Hepatocyte (in vitro differentiated cells): ENCODE measurements around the gene CATSPERE.
"Not testable (repeated sequence)": the region's sequence is repeated elsewhere in the genome, so short reads cannot be mapped to it uniquely, and the experiment has no call there.

Experiments used
- CTCF ChIP-seq: fragments of 200-600 bp; sonication (generic); IDR thresholded peaks from 2 replicates; pipeline ENCODE4 v1.5.1; 2016; ENCODE audit warnings: antibody characterized with exemption, mild to moderate bottlenecking; ENCODE audit not compliant: poor library complexity
- EZH2 ChIP-seq: fragments of 200-600 bp; sonication (generic); IDR thresholded peaks from 2 replicates; pipeline ENCODE4 v1.6.1; 2016; ENCODE audit warnings: antibody characterized with exemption, mild to moderate bottlenecking, borderline replicate concordance
- EZH2phosphoT487 ChIP-seq: fragments of 200-600 bp; sonication (generic); IDR thresholded peaks from one replicate; pipeline ENCODE4 v1.6.1; 2018; ENCODE audit warnings: antibody characterized with exemption, mild to moderate bottlenecking, low read depth, moderate library complexity; ENCODE audit not compliant: unreplicated experiment, severe bottlenecking

- not testable (repeated sequence) for TF ChIP-seq CTCF, EZH2phosphoT487, EZH2
Observed at GRCh38 chr1:244682087-244682486, 221.0 kb downstream of the CATSPERE start.
